GM23338 (cell line): Measurements from ENCODE around the gene PCSK6. TPM values are rescaled to one million over a fixed set of nuclear protein-coding genes. Genes with fewer than 3 reads are reported as not detected.

Experiments
- ATAC-seq: fragments of 200-7000 bp; cut with Tn5 transposase; 3 replicates; pipeline ENCODE4 v1.9.1; 2020
- DNase-seq: peaks from one replicate; pipeline ENCODE4 v3.0.0-alpha.2; 2015; ENCODE audit warnings: low spot score
- H2AFZ ChIP-seq: fragments of 200-600 bp; sonication (generic); 2 replicates; pipeline ENCODE4 v1.8.0; 2016; ENCODE audit warnings: antibody characterized with exemption, mild to moderate bottlenecking, moderate library complexity
- H3F3A ChIP-seq: fragments of 200-600 bp; sonication (generic); replicated peaks from 2 replicates; pipeline ENCODE4 v1.8.0; 2017; ENCODE audit warnings: antibody characterized with exemption, mixed run types, low read depth
- H3K27ac ChIP-seq: fragments of 200-600 bp; sonication (generic); 2 replicates; pipeline ENCODE4 v1.6.1; 2016; ENCODE audit warnings: low read depth
- H3K27me3 ChIP-seq: fragments of 200-600 bp; sonication (generic); 2 replicates; pipeline ENCODE4 v1.8.0; 2016; ENCODE audit warnings: mild to moderate bottlenecking, mixed run types, moderate library complexity; ENCODE audit not compliant: insufficient read depth
- H3K36me3 ChIP-seq: fragments of 200-600 bp; sonication (generic); 2 replicates; pipeline ENCODE4 v1.8.0; 2016; ENCODE audit warnings: mild to moderate bottlenecking; ENCODE audit not compliant: insufficient read depth
- H3K4me1 ChIP-seq: fragments of 200-600 bp; sonication (generic); 2 replicates; pipeline ENCODE4 v1.8.0; 2016; ENCODE audit warnings: mild to moderate bottlenecking, moderate library complexity; ENCODE audit not compliant: insufficient read depth
- H3K4me2 ChIP-seq: fragments of 200-600 bp; sonication (generic); 2 replicates; pipeline ENCODE4 v1.7.1; 2017; ENCODE audit warnings: mixed run types
- H3K4me3 ChIP-seq: fragments of 200-600 bp; sonication (generic); 2 replicates; pipeline ENCODE4 v1.6.1; 2016; ENCODE audit warnings: mixed run types
- H3K79me2 ChIP-seq: fragments of 200-600 bp; sonication (generic); replicated peaks from 2 replicates; pipeline ENCODE4 v1.8.0; 2017; ENCODE audit warnings: mild to moderate bottlenecking; ENCODE audit not compliant: insufficient read depth
- H3K9me2 ChIP-seq: fragments of 200-600 bp; sonication (generic); 2 replicates; pipeline ENCODE4 v1.8.0; 2017; ENCODE audit not compliant: insufficient read depth
- H4K20me1 ChIP-seq: fragments of 200-600 bp; sonication (generic); replicated peaks from 2 replicates; pipeline ENCODE4 v1.8.0; 2017; ENCODE audit warnings: mild to moderate bottlenecking; ENCODE audit not compliant: insufficient read depth
- H3K27ac Mint-ChIP-seq: 2 replicates; pipeline ENCODE4 v1.8.0; 2020; ENCODE audit warnings: inconsistent platforms, mild to moderate bottlenecking, moderate library complexity, mixed read lengths
- H3K27me3 Mint-ChIP-seq: 3 replicates; pipeline ENCODE4 v1.8.0; 2022; ENCODE audit warnings: low read depth, mild to moderate bottlenecking, moderate library complexity, mixed read lengths, inconsistent platforms; ENCODE audit not compliant: insufficient read depth, poor library complexity
- H3K36me3 Mint-ChIP-seq: 3 replicates; pipeline ENCODE4 v1.8.0; 2021; ENCODE audit warnings: low read depth, mild to moderate bottlenecking, inconsistent platforms, moderate library complexity, mixed read lengths
- H3K4me1 Mint-ChIP-seq: 3 replicates; pipeline ENCODE4 v1.8.0; 2020; ENCODE audit warnings: mild to moderate bottlenecking, inconsistent platforms, mixed read lengths
- H3K4me3 Mint-ChIP-seq: 3 replicates; pipeline ENCODE4 v1.8.0; 2021; ENCODE audit warnings: moderate library complexity, mild to moderate bottlenecking, inconsistent platforms, mixed read lengths
- H3K9me3 Mint-ChIP-seq: 3 replicates; pipeline ENCODE4 v1.8.0; 2020; ENCODE audit warnings: moderate library complexity, mild to moderate bottlenecking, inconsistent platforms, mixed read lengths
- CREB1 ChIP-seq: fragments of 250-450 bp; sonication (Bioruptor Pico); IDR thresholded peaks from 2 replicates; pipeline ENCODE4 v1.5.0; 2020; ENCODE audit warnings: low read depth, mild to moderate bottlenecking, moderate library complexity
- EZH2 ChIP-seq: fragments of 200-600 bp; sonication (generic); IDR thresholded peaks from one replicate; pipeline ENCODE4 v1.8.0; 2017; ENCODE audit warnings: antibody characterized with exemption, mild to moderate bottlenecking, low read depth; ENCODE audit not compliant: unreplicated experiment
- EZH2phosphoT487 ChIP-seq: fragments of 200-600 bp; sonication (generic); IDR thresholded peaks from one replicate; pipeline ENCODE4 v1.8.1; 2018; ENCODE audit warnings: antibody characterized with exemption; ENCODE audit not compliant: unreplicated experiment
- JUNB ChIP-seq: IDR thresholded peaks from one replicate; pipeline ENCODE4 v1.6.1; 2016; ENCODE audit warnings: antibody characterized with exemption; ENCODE audit not compliant: unreplicated experiment
- NANOG ChIP-seq: IDR thresholded peaks from 2 replicates; pipeline ENCODE4 v1.6.1; 2016; ENCODE audit warnings: antibody characterized with exemption, borderline replicate concordance
- POLR2AphosphoS5 ChIP-seq: IDR thresholded peaks from 2 replicates; pipeline ENCODE4 v1.6.1; 2016; ENCODE audit warnings: antibody characterized with exemption, low read depth
- STAT1 ChIP-seq: IDR thresholded peaks from one replicate; pipeline ENCODE4 v1.6.1; 2016; ENCODE audit warnings: antibody characterized with exemption; ENCODE audit not compliant: unreplicated experiment
- ZNF114 ChIP-seq: fragments of 250-450 bp; sonication (Bioruptor Pico); IDR thresholded peaks from 2 replicates; pipeline ENCODE4 v1.5.0; 2020; ENCODE audit warnings: mild to moderate bottlenecking, moderate library complexity
- ZNF331 ChIP-seq: fragments of 250-450 bp; sonication (Bioruptor Pico); IDR thresholded peaks from 2 replicates; pipeline ENCODE4 v1.5.0; 2020; ENCODE audit warnings: low read depth, mild to moderate bottlenecking, moderate library complexity
- polyA plus RNA-seq: library from polyadenylated mRNA; unstranded; fragments of >200 nt; fragmentation: Nextera tagmentation; extraction: Ambion mirVana; gene quantifications from 2 replicates; pipeline ENCODE4 v1.2.1, GENCODE V29; 2016
- total RNA-seq: library from RNA; depleted of rRNA; stranded (reverse); fragments of >200 nt; shearing (Covaris generic); gene quantifications from 2 replicates; pipeline ENCODE4 v1.2.3, GENCODE V29; 2014
- TF ChIP-seq, protein P1 (sequence below), 2 experiments: fragments of 200-600 bp in 1 of 2; sonication (generic) in 1 of 2; conservative IDR thresholded peaks; 2 replicates each; pipeline versions ENCODE4 v1.5.1 to v1.6.1; 2016 to 2017; ENCODE audit warnings: antibody characterized with exemption in 2 of 2, low read depth in 2 of 2, mild to moderate bottlenecking in 2 of 2, moderate library complexity in 1 of 2
- TF ChIP-seq, protein P2 (sequence below): IDR thresholded peaks from one replicate; pipeline ENCODE4 v1.6.1; 2018; ENCODE audit warnings: antibody characterized with exemption; ENCODE audit not compliant: unreplicated experiment
- TF ChIP-seq, protein P3 (sequence below): fragments of 250-450 bp; sonication (Bioruptor Pico); IDR thresholded peaks from 2 replicates; pipeline ENCODE4 v1.5.0; 2020; ENCODE audit warnings: mild to moderate bottlenecking, moderate library complexity
- TF ChIP-seq, protein P4 (sequence below): IDR thresholded peaks from 2 replicates; pipeline ENCODE4 v1.6.1; 2016; ENCODE audit warnings: antibody characterized with exemption

PCSK6 gene
- total and polyA plus RNA-seq, 2 experiments from 2014 or later, result 1.7 to 6.7 TPM

DNA sequence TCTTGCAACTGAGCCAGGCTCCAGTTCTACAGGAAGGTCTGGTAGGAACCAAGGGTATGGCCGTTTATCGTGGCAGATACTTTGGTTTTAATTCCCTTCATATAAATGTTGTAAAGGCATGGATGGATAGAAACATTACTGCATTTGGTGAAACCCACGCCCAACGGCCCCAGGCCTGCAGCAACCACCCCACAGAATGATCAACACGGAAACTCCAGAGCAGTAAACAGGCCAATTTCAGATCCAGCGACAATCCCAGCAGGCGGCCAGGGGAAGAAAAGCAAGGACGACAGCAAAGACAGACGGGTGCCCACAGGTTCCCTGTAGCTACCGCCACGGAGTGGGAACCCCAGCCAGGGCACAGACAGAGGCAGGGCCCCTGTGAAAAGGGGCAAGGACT, 32.6 kb upstream of the PCSK6 start:
- DNase-seq, result no peak

More for the DNA sequence above, 32.6 kb upstream of the PCSK6 start:
- no peak overlapping the region for H2AFZ ChIP-seq
- H3K27ac Mint-ChIP-seq, result no peak overlapping the region
- H3K9me3 Mint-ChIP-seq, result no peaks in the 10 kb centered on the region
- H4K20me1 ChIP-seq, result no peaks in the 10 kb centered on the region
- no peak overlapping the region for H3K4me2 ChIP-seq
- H3K79me2 ChIP-seq, result no peaks in the 10 kb centered on the region
- H3K9me2 ChIP-seq, result no peaks in the 10 kb centered on the region
- H3K27ac ChIP-seq, result no peak overlapping the region
- H3K36me3 Mint-ChIP-seq, result no peaks in the 10 kb centered on the region
- H3F3A ChIP-seq, result no peaks in the 10 kb centered on the region
- ATAC-seq, result no peak
- no peak overlapping the region for H3K4me3 ChIP-seq
- no peaks in the 10 kb centered on the region for H3K36me3 ChIP-seq
- H3K27me3 ChIP-seq, result no peaks in the 10 kb centered on the region
- H3K4me3 Mint-ChIP-seq, result no peak overlapping the region
- peaks cover 10% of the 10 kb centered on the region; the same call in 2 of the 3 replicates for H3K4me1 Mint-ChIP-seq
- TF ChIP-seq STAT1 (no peak), NANOG (no peak), POLR2AphosphoS5 (no peak), ZNF331 (CRISPR knock-in tag) (no peak), JUNB (no peak), EZH2phosphoT487 (no peak), EZH2 (no peak), ZNF114 (CRISPR knock-in tag) (no peak), CREB1 (CRISPR knock-in tag) (no peak)
- TF ChIP-seq, protein P1, sequence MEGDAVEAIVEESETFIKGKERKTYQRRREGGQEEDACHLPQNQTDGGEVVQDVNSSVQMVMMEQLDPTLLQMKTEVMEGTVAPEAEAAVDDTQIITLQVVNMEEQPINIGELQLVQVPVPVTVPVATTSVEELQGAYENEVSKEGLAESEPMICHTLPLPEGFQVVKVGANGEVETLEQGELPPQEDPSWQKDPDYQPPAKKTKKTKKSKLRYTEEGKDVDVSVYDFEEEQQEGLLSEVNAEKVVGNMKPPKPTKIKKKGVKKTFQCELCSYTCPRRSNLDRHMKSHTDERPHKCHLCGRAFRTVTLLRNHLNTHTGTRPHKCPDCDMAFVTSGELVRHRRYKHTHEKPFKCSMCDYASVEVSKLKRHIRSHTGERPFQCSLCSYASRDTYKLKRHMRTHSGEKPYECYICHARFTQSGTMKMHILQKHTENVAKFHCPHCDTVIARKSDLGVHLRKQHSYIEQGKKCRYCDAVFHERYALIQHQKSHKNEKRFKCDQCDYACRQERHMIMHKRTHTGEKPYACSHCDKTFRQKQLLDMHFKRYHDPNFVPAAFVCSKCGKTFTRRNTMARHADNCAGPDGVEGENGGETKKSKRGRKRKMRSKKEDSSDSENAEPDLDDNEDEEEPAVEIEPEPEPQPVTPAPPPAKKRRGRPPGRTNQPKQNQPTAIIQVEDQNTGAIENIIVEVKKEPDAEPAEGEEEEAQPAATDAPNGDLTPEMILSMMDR (conservative IDR thresholded peaks at IDR 0.05; ENCODE audit: low read depth in 2 of 2), result no peak
- TF ChIP-seq, protein P2, sequence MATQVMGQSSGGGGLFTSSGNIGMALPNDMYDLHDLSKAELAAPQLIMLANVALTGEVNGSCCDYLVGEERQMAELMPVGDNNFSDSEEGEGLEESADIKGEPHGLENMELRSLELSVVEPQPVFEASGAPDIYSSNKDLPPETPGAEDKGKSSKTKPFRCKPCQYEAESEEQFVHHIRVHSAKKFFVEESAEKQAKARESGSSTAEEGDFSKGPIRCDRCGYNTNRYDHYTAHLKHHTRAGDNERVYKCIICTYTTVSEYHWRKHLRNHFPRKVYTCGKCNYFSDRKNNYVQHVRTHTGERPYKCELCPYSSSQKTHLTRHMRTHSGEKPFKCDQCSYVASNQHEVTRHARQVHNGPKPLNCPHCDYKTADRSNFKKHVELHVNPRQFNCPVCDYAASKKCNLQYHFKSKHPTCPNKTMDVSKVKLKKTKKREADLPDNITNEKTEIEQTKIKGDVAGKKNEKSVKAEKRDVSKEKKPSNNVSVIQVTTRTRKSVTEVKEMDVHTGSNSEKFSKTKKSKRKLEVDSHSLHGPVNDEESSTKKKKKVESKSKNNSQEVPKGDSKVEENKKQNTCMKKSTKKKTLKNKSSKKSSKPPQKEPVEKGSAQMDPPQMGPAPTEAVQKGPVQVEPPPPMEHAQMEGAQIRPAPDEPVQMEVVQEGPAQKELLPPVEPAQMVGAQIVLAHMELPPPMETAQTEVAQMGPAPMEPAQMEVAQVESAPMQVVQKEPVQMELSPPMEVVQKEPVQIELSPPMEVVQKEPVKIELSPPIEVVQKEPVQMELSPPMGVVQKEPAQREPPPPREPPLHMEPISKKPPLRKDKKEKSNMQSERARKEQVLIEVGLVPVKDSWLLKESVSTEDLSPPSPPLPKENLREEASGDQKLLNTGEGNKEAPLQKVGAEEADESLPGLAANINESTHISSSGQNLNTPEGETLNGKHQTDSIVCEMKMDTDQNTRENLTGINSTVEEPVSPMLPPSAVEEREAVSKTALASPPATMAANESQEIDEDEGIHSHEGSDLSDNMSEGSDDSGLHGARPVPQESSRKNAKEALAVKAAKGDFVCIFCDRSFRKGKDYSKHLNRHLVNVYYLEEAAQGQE, result no peak
- TF ChIP-seq, protein P3, sequence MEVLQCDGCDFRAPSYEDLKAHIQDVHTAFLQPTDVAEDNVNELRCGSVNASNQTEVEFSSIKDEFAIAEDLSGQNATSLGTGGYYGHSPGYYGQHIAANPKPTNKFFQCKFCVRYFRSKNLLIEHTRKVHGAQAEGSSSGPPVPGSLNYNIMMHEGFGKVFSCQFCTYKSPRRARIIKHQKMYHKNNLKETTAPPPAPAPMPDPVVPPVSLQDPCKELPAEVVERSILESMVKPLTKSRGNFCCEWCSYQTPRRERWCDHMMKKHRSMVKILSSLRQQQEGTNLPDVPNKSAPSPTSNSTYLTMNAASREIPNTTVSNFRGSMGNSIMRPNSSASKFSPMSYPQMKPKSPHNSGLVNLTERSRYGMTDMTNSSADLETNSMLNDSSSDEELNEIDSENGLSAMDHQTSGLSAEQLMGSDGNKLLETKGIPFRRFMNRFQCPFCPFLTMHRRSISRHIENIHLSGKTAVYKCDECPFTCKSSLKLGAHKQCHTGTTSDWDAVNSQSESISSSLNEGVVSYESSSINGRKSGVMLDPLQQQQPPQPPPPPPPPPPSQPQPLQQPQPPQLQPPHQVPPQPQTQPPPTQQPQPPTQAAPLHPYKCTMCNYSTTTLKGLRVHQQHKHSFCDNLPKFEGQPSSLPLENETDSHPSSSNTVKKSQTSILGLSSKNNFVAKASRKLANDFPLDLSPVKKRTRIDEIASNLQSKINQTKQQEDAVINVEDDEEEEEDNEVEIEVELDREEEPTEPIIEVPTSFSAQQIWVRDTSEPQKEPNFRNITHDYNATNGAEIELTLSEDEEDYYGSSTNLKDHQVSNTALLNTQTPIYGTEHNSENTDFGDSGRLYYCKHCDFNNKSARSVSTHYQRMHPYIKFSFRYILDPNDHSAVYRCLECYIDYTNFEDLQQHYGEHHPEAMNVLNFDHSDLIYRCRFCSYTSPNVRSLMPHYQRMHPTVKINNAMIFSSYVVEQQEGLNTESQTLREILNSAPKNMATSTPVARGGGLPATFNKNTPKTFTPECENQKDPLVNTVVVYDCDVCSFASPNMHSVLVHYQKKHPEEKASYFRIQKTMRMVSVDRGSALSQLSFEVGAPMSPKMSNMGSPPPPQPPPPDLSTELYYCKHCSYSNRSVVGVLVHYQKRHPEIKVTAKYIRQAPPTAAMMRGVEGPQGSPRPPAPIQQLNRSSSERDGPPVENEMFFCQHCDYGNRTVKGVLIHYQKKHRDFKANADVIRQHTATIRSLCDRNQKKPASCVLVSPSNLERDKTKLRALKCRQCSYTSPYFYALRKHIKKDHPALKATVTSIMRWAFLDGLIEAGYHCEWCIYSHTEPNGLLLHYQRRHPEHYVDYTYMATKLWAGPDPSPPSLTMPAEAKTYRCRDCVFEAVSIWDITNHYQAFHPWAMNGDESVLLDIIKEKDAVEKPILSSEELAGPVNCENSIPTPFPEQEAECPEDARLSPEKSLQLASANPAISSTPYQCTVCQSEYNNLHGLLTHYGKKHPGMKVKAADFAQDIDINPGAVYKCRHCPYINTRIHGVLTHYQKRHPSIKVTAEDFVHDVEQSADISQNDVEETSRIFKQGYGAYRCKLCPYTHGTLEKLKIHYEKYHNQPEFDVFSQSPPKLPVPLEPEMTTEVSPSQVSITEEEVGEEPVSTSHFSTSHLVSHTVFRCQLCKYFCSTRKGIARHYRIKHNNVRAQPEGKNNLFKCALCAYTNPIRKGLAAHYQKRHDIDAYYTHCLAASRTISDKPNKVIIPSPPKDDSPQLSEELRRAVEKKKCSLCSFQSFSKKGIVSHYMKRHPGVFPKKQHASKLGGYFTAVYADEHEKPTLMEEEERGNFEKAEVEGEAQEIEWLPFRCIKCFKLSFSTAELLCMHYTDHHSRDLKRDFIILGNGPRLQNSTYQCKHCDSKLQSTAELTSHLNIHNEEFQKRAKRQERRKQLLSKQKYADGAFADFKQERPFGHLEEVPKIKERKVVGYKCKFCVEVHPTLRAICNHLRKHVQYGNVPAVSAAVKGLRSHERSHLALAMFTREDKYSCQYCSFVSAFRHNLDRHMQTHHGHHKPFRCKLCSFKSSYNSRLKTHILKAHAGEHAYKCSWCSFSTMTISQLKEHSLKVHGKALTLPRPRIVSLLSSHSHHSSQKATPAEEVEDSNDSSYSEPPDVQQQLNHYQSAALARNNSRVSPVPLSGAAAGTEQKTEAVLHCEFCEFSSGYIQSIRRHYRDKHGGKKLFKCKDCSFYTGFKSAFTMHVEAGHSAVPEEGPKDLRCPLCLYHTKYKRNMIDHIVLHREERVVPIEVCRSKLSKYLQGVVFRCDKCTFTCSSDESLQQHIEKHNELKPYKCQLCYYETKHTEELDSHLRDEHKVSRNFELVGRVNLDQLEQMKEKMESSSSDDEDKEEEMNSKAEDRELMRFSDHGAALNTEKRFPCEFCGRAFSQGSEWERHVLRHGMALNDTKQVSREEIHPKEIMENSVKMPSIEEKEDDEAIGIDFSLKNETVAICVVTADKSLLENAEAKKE (CRISPR knock-in tag), result no peak
- TF ChIP-seq, protein P4, sequence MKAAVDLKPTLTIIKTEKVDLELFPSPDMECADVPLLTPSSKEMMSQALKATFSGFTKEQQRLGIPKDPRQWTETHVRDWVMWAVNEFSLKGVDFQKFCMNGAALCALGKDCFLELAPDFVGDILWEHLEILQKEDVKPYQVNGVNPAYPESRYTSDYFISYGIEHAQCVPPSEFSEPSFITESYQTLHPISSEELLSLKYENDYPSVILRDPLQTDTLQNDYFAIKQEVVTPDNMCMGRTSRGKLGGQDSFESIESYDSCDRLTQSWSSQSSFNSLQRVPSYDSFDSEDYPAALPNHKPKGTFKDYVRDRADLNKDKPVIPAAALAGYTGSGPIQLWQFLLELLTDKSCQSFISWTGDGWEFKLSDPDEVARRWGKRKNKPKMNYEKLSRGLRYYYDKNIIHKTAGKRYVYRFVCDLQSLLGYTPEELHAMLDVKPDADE, result no peak
- H3K4me1 ChIP-seq, result no peaks in the 10 kb centered on the region
- H3K27me3 Mint-ChIP-seq, result peaks cover 6% of the 10 kb centered on the region
